Peyer's patch (tissue), 4 donors: ENCODE measurements around the gene LRRN2.

Experiments used
- CTCF ChIP-seq, 6 experiments: fragments of 450-650 bp in 4 of 6; fragments of 200-600 bp in 2 of 6; sonication (generic) in 1 of 6; IDR thresholded peaks; one replicate each; pipeline ENCODE4 v1.5.1; 2017 to 2019; ENCODE audit warnings: antibody characterized with exemption in 6 of 6, mild to moderate bottlenecking in 3 of 6, moderate library complexity in 1 of 6
- POLR2A ChIP-seq, 2 donors: fragments of 450-650 bp; IDR thresholded peaks; one replicate each; pipeline ENCODE4 v1.5.1; 2017; ENCODE audit warnings: antibody characterized with exemption in 2 of 2, mild to moderate bottlenecking in 2 of 2, moderate library complexity in 2 of 2

GRCh38 chr1:204726478-204726877 is 40.9 kb upstream of the LRRN2 start:
- TF ChIP-seq CTCF (IDR thresholded peaks at IDR 0.05) (no peak), POLR2A (IDR thresholded peaks at IDR 0.05) (no peak)
